GM10266 (cell line): ENCODE measurements around the gene SLC34A3.

ENCODE experiments used
- DNase-seq: peaks from one replicate; pipeline ENCODE4 v3.0.0; 2012; ENCODE audit errors: extremely low spot score
- TF ChIP-seq, protein P1 (sequence below): IDR thresholded peaks from 2 replicates; pipeline ENCODE4 v1.5.1; 2012; ENCODE audit warnings: mild to moderate bottlenecking, low read depth; ENCODE audit not compliant: control insufficient read depth, insufficient read depth; ENCODE audit errors: missing control alignments

The SLC34A3 gene

DNA sequence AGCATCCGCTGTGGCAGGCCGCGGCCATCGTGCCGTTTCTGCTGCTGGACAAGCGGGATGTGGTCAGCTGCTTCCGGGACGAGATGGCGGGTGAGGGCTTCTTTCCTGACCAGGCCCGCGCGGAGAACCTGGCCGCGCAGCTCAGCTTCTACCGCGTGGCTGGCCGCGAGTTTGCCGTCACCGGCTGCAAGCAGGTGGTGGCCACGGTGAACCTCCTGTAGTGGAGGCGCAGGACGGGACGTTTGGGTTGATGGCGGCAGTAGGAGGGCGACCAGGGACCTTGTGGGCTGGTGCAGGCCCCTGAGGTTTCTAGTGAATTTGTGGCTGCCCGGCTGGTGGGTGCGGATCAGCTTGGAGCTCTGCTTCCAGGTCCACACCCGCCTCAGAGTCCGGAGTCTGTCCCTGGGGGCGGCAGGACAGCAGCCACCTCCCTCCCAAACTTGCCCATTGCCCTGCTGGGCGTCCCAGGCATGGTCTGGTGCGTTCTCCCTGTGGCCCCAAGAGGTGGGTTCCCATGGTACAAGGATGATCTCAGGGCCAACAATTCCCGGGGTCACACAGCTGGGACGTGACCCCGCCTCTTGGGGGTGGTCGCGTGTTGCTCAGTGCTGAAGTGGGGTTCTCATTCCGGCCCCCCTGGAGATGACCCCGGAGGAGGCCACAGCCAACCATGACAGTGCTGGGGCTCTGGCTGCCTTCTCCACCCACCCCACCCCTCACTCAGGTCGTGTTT lies 49.2 kb downstream of the SLC34A3 start:
- TF ChIP-seq, protein P1, sequence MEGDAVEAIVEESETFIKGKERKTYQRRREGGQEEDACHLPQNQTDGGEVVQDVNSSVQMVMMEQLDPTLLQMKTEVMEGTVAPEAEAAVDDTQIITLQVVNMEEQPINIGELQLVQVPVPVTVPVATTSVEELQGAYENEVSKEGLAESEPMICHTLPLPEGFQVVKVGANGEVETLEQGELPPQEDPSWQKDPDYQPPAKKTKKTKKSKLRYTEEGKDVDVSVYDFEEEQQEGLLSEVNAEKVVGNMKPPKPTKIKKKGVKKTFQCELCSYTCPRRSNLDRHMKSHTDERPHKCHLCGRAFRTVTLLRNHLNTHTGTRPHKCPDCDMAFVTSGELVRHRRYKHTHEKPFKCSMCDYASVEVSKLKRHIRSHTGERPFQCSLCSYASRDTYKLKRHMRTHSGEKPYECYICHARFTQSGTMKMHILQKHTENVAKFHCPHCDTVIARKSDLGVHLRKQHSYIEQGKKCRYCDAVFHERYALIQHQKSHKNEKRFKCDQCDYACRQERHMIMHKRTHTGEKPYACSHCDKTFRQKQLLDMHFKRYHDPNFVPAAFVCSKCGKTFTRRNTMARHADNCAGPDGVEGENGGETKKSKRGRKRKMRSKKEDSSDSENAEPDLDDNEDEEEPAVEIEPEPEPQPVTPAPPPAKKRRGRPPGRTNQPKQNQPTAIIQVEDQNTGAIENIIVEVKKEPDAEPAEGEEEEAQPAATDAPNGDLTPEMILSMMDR = no peak
- no peak for DNase-seq

DNA sequence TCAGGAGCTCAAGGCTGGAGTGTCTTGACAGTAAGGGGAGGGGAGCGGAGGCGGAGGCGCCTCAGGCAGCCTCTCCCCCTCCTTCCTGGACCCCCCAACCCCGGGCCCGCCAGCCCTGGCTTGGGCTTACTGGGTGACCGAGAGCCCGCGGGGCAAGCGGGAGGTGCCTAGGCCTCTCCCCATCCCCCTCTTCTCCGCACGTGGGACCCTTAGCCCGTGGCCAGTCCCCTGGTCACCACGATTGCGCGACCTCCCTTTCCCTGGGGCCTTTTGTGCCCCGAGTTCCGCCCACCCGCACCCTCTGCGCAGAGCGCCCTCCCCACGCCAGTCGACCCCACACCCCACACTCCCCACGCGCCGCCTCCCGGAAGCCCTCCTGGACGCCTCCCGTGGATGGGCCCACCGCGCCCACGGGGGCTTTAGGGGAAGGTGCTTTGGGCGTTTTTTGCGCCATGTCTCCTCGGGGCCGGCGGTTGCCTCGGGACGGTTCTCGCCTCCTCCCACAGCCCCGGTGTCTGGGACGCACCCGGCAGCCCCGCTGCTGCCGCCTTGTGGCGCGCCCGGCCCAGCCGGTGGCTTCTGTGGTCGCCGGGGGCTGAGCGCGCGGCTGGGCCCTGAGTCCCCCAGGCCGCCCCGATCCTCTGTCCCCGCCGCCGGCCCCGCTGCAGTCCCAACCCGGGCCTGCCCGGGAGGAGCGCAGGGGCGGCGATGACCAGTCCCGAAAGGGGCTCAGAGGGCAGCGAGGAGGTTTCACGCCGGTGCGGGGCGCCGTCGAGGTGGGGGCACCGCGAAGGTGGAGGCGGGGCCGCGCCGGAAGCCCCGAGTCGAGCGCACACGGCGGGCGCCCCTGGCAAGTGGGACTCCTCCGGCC lies 50.0 kb downstream of the SLC34A3 start:
- DNase-seq = no peak
- TF ChIP-seq, protein P1 = no peak

DNA sequence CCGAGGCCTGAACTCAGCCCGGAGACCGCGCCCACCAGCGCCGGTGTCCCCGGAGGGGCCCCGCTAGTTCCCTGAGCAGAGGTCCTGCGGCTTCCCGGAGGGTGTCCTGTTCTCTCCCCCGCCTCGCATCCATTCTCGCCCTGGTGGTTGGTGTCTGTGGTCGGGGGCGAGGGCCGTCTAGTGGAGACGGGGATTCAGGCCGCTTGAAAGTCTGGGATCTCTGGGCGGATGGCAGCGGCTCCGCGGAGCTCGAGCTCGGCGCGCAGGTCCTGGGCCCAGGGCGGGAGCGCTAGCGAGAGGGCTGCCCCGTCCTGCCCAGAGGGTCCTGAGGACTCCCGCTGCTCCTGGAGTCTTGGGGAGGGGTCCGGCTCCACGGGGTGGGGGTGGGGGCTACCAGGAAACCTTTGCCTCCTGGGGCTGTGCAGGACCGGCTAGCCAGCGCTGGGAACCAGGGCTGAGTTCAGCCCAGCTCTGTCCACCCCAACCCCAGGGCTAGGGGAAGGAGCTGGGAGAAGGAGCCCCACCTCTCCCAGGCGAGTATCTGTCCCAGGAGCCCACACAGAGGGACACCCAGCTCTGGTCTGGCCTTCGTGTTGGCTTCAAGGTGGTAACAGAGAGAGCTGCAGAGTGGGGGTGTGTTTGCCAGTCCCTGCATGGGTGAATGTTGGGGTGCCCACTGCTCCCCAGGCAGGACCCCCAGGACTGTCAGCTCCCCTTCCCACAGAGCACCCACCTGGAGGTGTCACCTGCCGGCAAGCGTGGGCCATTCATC lies 50.8 kb downstream of the SLC34A3 start:
- no peak for DNase-seq
- TF ChIP-seq, protein P1 = no peak
